Measurements from ENCODE around the gene LSS.

DNA sequence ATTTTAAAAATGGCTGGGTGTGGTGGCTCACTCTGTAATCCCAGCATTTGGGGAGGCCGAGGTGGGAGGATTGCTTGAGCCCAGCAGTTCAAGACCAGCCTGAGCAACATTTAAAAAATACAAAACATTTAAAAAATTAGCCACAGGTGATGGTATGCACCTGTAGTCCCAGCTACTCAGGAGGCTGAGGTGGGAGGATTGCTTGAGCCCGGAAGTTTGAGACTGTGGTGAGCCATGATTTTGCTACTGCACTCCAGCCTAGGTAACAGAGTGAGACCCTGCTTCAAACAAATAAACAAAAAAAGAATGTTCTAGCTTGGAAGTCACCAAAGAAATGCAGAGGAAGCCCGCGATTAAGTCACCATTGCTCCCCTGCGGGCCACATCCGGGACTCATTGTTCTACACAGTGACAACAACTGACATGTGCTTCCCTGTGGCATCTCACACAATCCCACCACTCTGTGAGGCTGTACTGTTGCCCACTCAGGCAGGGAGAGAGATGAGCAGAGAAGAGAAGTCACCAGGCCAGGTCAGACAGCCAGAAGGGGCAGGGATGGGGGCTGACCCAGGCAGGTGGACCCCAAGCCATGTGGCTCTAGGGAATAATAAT lies 25.9 kb downstream of the LSS start:
- TF ChIP-seq, protein P1, sequence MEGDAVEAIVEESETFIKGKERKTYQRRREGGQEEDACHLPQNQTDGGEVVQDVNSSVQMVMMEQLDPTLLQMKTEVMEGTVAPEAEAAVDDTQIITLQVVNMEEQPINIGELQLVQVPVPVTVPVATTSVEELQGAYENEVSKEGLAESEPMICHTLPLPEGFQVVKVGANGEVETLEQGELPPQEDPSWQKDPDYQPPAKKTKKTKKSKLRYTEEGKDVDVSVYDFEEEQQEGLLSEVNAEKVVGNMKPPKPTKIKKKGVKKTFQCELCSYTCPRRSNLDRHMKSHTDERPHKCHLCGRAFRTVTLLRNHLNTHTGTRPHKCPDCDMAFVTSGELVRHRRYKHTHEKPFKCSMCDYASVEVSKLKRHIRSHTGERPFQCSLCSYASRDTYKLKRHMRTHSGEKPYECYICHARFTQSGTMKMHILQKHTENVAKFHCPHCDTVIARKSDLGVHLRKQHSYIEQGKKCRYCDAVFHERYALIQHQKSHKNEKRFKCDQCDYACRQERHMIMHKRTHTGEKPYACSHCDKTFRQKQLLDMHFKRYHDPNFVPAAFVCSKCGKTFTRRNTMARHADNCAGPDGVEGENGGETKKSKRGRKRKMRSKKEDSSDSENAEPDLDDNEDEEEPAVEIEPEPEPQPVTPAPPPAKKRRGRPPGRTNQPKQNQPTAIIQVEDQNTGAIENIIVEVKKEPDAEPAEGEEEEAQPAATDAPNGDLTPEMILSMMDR (conservative IDR thresholded peaks at IDR 0.05), result no peak
- TF ChIP-seq ZFX (IDR thresholded peaks at IDR 0.05), result no peak
